Tibial artery (tissue), 4 donors: ENCODE measurements around the gene SMTNL2.

ENCODE experiments used
- DNase-seq, 2 donors: peaks; one replicate each; pipeline ENCODE4 v3.0.0-alpha.2; 2019
- H3K27ac ChIP-seq, 2 donors: fragments of 200-600 bp; sonication (generic) in 1 of 2; 1 replicate in 1 of 2; 2 replicates in 1 of 2; pipeline ENCODE4 v1.5.1; 2018 to 2019; ENCODE audit warnings: mild to moderate bottlenecking in 1 of 2
- H3K27me3 ChIP-seq, 2 donors: fragments of 200-600 bp; sonication (generic) in 1 of 2; one replicate each; pipeline versions ENCODE4 v1.5.1 to v1.6.0; 2016 to 2019
- H3K36me3 ChIP-seq, 3 donors: fragments of 200-600 bp; sonication (generic) in 2 of 3; one replicate each; pipeline ENCODE4 v1.5.1; 2016 to 2019; ENCODE audit warnings: mild to moderate bottlenecking in 2 of 3
- H3K4me1 ChIP-seq, 4 donors: fragments of 200-600 bp; sonication (generic) in 2 of 4; 1 replicate in 3 of 4; 2 replicates in 1 of 4; pipeline ENCODE4 v1.5.1; 2016 to 2019
- H3K4me3 ChIP-seq, 2 donors: fragments of 200-600 bp; sonication (generic) in 1 of 2; 1 replicate in 1 of 2; 2 replicates in 1 of 2; pipeline ENCODE4 v1.5.1; 2018 to 2019; ENCODE audit warnings: mild to moderate bottlenecking in 2 of 2
- H3K9me3 ChIP-seq, 3 donors: fragments of 200-600 bp; sonication (generic) in 1 of 3; one replicate each; pipeline ENCODE4 v1.5.1; 2016 to 2019
- CTCF ChIP-seq, 2 experiments: fragments of 200-600 bp in 1 of 2; fragments of 450-650 bp in 1 of 2; IDR thresholded peaks; one replicate each; pipeline ENCODE4 v1.5.1; 2017 to 2019; ENCODE audit warnings: antibody characterized with exemption in 2 of 2, mild to moderate bottlenecking in 1 of 2, moderate library complexity in 1 of 2
- intact Hi-C: fragments of 100-400 bp; cut with DNase I; formaldehyde crosslinking; loops from one replicate; pipeline ENCODE4 v1.15.0; 2023; ENCODE audit warnings: low total_unique reads

SMTNL2 gene

GRCh38 chr17:4590981-4591453 is 6.7 kb downstream of the SMTNL2 start:
- intact Hi-C loops: no loop called here
- H3K27ac ChIP-seq: no peak overlapping the region
- TF ChIP-seq CTCF (IDR thresholded peaks at IDR 0.05): no peak

GRCh38 chr17:4591529-4591928 is 7.2 kb downstream of the SMTNL2 start:
- no peaks in the 10 kb centered on the region for H3K36me3 ChIP-seq
- no peak for TF ChIP-seq CTCF (IDR thresholded peaks at IDR 0.05)
- intact Hi-C loops: no loop called here
- no peaks in the 10 kb centered on the region for H3K4me1 ChIP-seq
- peaks cover 0 to 27% of the 10 kb centered on the region in 2 donors for H3K27me3 ChIP-seq
- H3K27ac ChIP-seq: no peak overlapping the region
- H3K9me3 ChIP-seq: no peaks in the 10 kb centered on the region
- no peak for DNase-seq
- H3K4me3 ChIP-seq: no peak overlapping the region

More at GRCh38 chr17:4590981-4591453, 6.7 kb downstream of the SMTNL2 start:
- H3K36me3 ChIP-seq: no peaks in the 10 kb centered on the region
- H3K4me1 ChIP-seq: no peaks in the 10 kb centered on the region
- no peak overlapping the region for H3K4me3 ChIP-seq
- peaks cover 0 to 24% of the 10 kb centered on the region in 2 donors for H3K27me3 ChIP-seq
- DNase-seq: peak in 1 of 2 donors; percentile 55
- no peaks in the 10 kb centered on the region for H3K9me3 ChIP-seq

- TF ChIP-seq CTCF (IDR thresholded peaks at IDR 0.05): no peak
- H3K4me3 ChIP-seq: no peak overlapping the region
- H3K9me3 ChIP-seq: no peaks in the 10 kb centered on the region
- intact Hi-C loops: no loop called here
- no peaks in the 10 kb centered on the region for H3K36me3 ChIP-seq
- no peak for DNase-seq
- no peak overlapping the region for H3K27ac ChIP-seq
- peaks cover 0 to 36% of the 10 kb centered on the region in 2 donors for H3K27me3 ChIP-seq
- no peaks in the 10 kb centered on the region for H3K4me1 ChIP-seq
Measured at GRCh38 chr17:4592240-4593005, 8.1 kb downstream of the SMTNL2 start.

- no peak for TF ChIP-seq CTCF (IDR thresholded peaks at IDR 0.05)
- H3K36me3 ChIP-seq: no peaks in the 10 kb centered on the region
- no peaks in the 10 kb centered on the region for H3K9me3 ChIP-seq
- no peak overlapping the region for H3K27ac ChIP-seq
- H3K4me3 ChIP-seq: no peak overlapping the region
- no peak for DNase-seq
- peaks cover 0 to 36% of the 10 kb centered on the region in 2 donors for H3K27me3 ChIP-seq
- intact Hi-C loops: no loop called here
- H3K4me1 ChIP-seq: no peaks in the 10 kb centered on the region
Measured at GRCh38 chr17:4593021-4593421, 8.7 kb downstream of the SMTNL2 start.

GRCh38 chr17:4594406-4594805 is 10.1 kb downstream of the SMTNL2 start:
- no peaks in the 10 kb centered on the region for H3K36me3 ChIP-seq
- peaks cover 0 to 44% of the 10 kb centered on the region in 2 donors for H3K27me3 ChIP-seq
- intact Hi-C loops: no loop called here
- no peak overlapping the region for H3K4me3 ChIP-seq
- no peak for DNase-seq
- no peaks in the 10 kb centered on the region for H3K4me1 ChIP-seq
- H3K27ac ChIP-seq: no peak overlapping the region
- H3K9me3 ChIP-seq: no peaks in the 10 kb centered on the region
- TF ChIP-seq CTCF (IDR thresholded peaks at IDR 0.05): no peak
